ENCODE results near the gene THEM4.

- TF ChIP-seq, protein P1, sequence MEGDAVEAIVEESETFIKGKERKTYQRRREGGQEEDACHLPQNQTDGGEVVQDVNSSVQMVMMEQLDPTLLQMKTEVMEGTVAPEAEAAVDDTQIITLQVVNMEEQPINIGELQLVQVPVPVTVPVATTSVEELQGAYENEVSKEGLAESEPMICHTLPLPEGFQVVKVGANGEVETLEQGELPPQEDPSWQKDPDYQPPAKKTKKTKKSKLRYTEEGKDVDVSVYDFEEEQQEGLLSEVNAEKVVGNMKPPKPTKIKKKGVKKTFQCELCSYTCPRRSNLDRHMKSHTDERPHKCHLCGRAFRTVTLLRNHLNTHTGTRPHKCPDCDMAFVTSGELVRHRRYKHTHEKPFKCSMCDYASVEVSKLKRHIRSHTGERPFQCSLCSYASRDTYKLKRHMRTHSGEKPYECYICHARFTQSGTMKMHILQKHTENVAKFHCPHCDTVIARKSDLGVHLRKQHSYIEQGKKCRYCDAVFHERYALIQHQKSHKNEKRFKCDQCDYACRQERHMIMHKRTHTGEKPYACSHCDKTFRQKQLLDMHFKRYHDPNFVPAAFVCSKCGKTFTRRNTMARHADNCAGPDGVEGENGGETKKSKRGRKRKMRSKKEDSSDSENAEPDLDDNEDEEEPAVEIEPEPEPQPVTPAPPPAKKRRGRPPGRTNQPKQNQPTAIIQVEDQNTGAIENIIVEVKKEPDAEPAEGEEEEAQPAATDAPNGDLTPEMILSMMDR (conservative IDR thresholded peaks at IDR 0.05; ENCODE audit: low read length) = no peak
- no peak for TF ChIP-seq EZH2phosphoT487 (IDR thresholded peaks at IDR 0.05; ENCODE audit: borderline replicate concordance, low read depth, low read length)
Observed at GRCh38 chr1:151893176-151893924, 16.0 kb downstream of the THEM4 start.
